ENCODE data around the gene NDUFB10. TPM values are rescaled to one million over a fixed set of nuclear protein-coding genes. Genes with fewer than 3 reads are reported as not detected.

Gene NDUFB10
- total and polyA plus RNA-seq, 10 of the 15 experiments (the other 5 are each of a cell fraction or from before 2014, with no cell fraction given) = 52.2 to 319 (median 130) TPM

- TF ChIP-seq SREBF2 (IDR thresholded peaks at IDR 0.05; ENCODE audit: low read length) (no peak), ZBTB4 (CRISPR knock-in tag; IDR thresholded peaks at IDR 0.05) (no peak), NR2C1 (IDR thresholded peaks at IDR 0.05) (no peak)
Measured at GRCh38 chr16:1917665-1918350, 41.5 kb upstream of the NDUFB10 start (continued).

GRCh38 chr16:1918351-1919326, 40.7 kb upstream of the NDUFB10 start, which contains the start of gene HS3ST6:
Gene HS3ST6 (minus strand): TSS chr16:1918415. CDS start chr16:1918323, 92 bp downstream.
- ChIA-PET CTCF (no interaction called here), SMC1A (ENCODE audit: uncharacterized antibody, unreplicated experiment) (no interaction called here), RAD21 (ENCODE audit: unreplicated experiment) (no interaction called here), POLR2A (no interaction called here)
- intact Hi-C loops (cut with micrococcal nuclease; ENCODE audit: unreplicated experiment) (no loop called here), in situ Hi-C loops (cut with MboI) (no loop called here)
- FAIRE-seq (no peak), DNase-seq (ENCODE audit: low read depth, low spot score) (no peak), ATAC-seq (no peak)
- no peak within 1 kb of the TSS for H3K27ac ChIP-seq (ENCODE audit: control insufficient read depth, insufficient read depth)
- no peaks in the 10 kb centered on the region for H3K9me3 ChIP-seq (replicated peaks; ENCODE audit: control insufficient read depth, insufficient read depth, low read length)
- 13% methylated on average over 23 of the region's 71 CpGs for WGBS (ENCODE audit: insufficient coverage, insufficient replicate concordance, low lambda C conversion rate, missing lambda C conversion rate)
- H3K4me2 ChIP-seq (ENCODE audit: control insufficient read depth, insufficient read depth) = no peak within 1 kb of the TSS
- no peaks in the 10 kb centered on the region; a peak in 1 of 4 replicates for H3K36me3 ChIP-seq (ENCODE audit: control insufficient read depth in 2 of 2, insufficient read depth in 2 of 2, low read length in 1 of 2)
- H4K20me1 ChIP-seq (ENCODE audit: control insufficient read depth, insufficient read depth) = no peaks in the 10 kb centered on the region
- H3K4me1 ChIP-seq (ENCODE audit: control insufficient read depth, insufficient read depth, low read length) = no peaks in the 10 kb centered on the region
- peaks cover 6 to 7% of the 10 kb centered on the region in 2 experiments; a peak in 3 of 4 replicates for H3K27me3 ChIP-seq (replicated peaks in 1 of 2; ENCODE audit: control insufficient read depth in 2 of 2, insufficient read depth in 2 of 2, low read length in 1 of 2)
- H3K4me3 ChIP-seq = no peak within 1 kb of the TSS
- BruUV-seq (replicated peaks) = no TSS peak
- no peak within 1 kb of the TSS for H3K9ac ChIP-seq (ENCODE audit: control insufficient read depth, insufficient read depth, low read length)
- H3K79me2 ChIP-seq (ENCODE audit: control insufficient read depth, insufficient read depth, low read length) = no peaks in the 10 kb centered on the region
- no peak within 1 kb of the TSS for H2AFZ ChIP-seq (ENCODE audit: control insufficient read depth, low read depth, low read length)
- TF ChIP-seq FOXM1 (IDR thresholded peaks at IDR 0.05; ENCODE audit: low read depth, low read length) (no peak), ZNF274 (IDR thresholded peaks at IDR 0.05; ENCODE audit: insufficient read depth, insufficient read length) (no peak), YY1 (IDR thresholded peaks at IDR 0.05; ENCODE audit: low read depth, low read length) (no peak), POLR2AphosphoS2 (IDR thresholded peaks at IDR 0.05; ENCODE audit: low read depth, low read length) (no peak), CBX3 (IDR thresholded peaks at IDR 0.05; ENCODE audit: borderline replicate concordance, low read depth) (no peak), NBN (IDR thresholded peaks at IDR 0.05) (no peak), TAF1 (IDR thresholded peaks at IDR 0.05; ENCODE audit: borderline replicate concordance, low read depth, low read length) (no peak), EGR1 (IDR thresholded peaks at IDR 0.05; ENCODE audit: borderline replicate concordance in 1 of 2, low read depth in 2 of 2, low read length in 2 of 2) (no peak), SIX5 (IDR thresholded peaks at IDR 0.05; ENCODE audit: low read depth, low read length, severe bottlenecking) (no peak), FOXK2 (IDR thresholded peaks at IDR 0.05) (no peak), TCF12 (IDR thresholded peaks at IDR 0.05; ENCODE audit: low read depth, low read length) (no peak), NFYB (IDR thresholded peaks at IDR 0.05; ENCODE audit: insufficient read depth, low read depth, low read length) (no peak)
- TF ChIP-seq, protein P1, sequence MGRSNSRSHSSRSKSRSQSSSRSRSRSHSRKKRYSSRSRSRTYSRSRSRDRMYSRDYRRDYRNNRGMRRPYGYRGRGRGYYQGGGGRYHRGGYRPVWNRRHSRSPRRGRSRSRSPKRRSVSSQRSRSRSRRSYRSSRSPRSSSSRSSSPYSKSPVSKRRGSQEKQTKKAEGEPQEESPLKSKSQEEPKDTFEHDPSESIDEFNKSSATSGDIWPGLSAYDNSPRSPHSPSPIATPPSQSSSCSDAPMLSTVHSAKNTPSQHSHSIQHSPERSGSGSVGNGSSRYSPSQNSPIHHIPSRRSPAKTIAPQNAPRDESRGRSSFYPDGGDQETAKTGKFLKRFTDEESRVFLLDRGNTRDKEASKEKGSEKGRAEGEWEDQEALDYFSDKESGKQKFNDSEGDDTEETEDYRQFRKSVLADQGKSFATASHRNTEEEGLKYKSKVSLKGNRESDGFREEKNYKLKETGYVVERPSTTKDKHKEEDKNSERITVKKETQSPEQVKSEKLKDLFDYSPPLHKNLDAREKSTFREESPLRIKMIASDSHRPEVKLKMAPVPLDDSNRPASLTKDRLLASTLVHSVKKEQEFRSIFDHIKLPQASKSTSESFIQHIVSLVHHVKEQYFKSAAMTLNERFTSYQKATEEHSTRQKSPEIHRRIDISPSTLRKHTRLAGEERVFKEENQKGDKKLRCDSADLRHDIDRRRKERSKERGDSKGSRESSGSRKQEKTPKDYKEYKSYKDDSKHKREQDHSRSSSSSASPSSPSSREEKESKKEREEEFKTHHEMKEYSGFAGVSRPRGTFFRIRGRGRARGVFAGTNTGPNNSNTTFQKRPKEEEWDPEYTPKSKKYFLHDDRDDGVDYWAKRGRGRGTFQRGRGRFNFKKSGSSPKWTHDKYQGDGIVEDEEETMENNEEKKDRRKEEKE (IDR thresholded peaks at IDR 0.05) = no peak

All from GM12878 (cell line).